Natural killer cell (primary cell): ENCODE measurements around the gene DSCAML1. TPM values are rescaled to one million over a fixed set of nuclear protein-coding genes. Genes with fewer than 3 reads are reported as not detected.

Experiments used
- ATAC-seq, 3 donors: fragments of 150-1000 bp in 2 of 3; fragments of 200-7000 bp in 1 of 3; cut with Tn5 transposase; 1 replicate in 1 of 3; 2 replicates in 2 of 3; pipeline ENCODE4 v1.10.0; 2021; ENCODE audit warnings: mild to moderate bottlenecking in 2 of 3, moderate library complexity in 2 of 3
- DNase-seq, 2 donors: peaks; one replicate each; pipeline versions ENCODE4 v3.0.0 to v3.0.0-alpha.2; 2013 to 2021; ENCODE audit warnings: mixed read lengths in 1 of 2
- H3K27ac ChIP-seq: one replicate; pipeline ENCODE4 v1.5.1; 2013; ENCODE audit warnings: mild to moderate bottlenecking, low read length
- H3K27me3 ChIP-seq: one replicate; pipeline ENCODE4 v1.6.1; 2013; ENCODE audit warnings: low read length; ENCODE audit not compliant: control insufficient read depth, insufficient read depth
- H3K36me3 ChIP-seq: one replicate; pipeline ENCODE4 v1.6.1; 2013; ENCODE audit warnings: low read length; ENCODE audit not compliant: control insufficient read depth, insufficient read depth
- H3K4me1 ChIP-seq: one replicate; pipeline ENCODE4 v1.6.1; 2013; ENCODE audit warnings: low read length; ENCODE audit not compliant: control insufficient read depth, insufficient read depth
- H3K4me3 ChIP-seq: one replicate; pipeline ENCODE4 v1.5.1; 2013; ENCODE audit warnings: low read length
- H3K9me3 ChIP-seq: one replicate; pipeline ENCODE4 v1.6.1; 2013; ENCODE audit warnings: low read length; ENCODE audit not compliant: control insufficient read depth, insufficient read depth
- H3K27ac Mint-ChIP-seq, 2 donors: one replicate each; pipeline ENCODE4 v1.8.0; 2022; ENCODE audit warnings: mild to moderate bottlenecking in 2 of 2, mixed read lengths in 2 of 2, moderate library complexity in 1 of 2
- H3K27me3 Mint-ChIP-seq, 2 donors: one replicate each; pipeline ENCODE4 v1.8.0; 2022; ENCODE audit warnings: low read depth in 2 of 2, mixed read lengths in 2 of 2
- H3K36me3 Mint-ChIP-seq: one replicate; pipeline ENCODE4 v1.8.0; 2022; ENCODE audit warnings: mixed read lengths
- H3K4me1 Mint-ChIP-seq, 2 donors: one replicate each; pipeline ENCODE4 v1.8.0; 2022; ENCODE audit warnings: mixed read lengths in 2 of 2
- H3K4me3 Mint-ChIP-seq: one replicate; pipeline ENCODE4 v1.8.0; 2022; ENCODE audit warnings: mild to moderate bottlenecking, moderate library complexity, mixed read lengths
- H3K9me3 Mint-ChIP-seq, 2 donors: one replicate each; pipeline ENCODE4 v1.8.0; 2022; ENCODE audit warnings: mixed read lengths in 2 of 2
- CTCF ChIP-seq: fragments of 200-600 bp; IDR thresholded peaks from one replicate; pipeline ENCODE4 v1.8.0; 2022; ENCODE audit warnings: antibody characterized with exemption
- WGBS: methylation state at CpG from one replicate; pipeline ENCODE4 v1.1.7; 2013; ENCODE audit warnings: missing lambda C conversion rate; ENCODE audit not compliant: insufficient coverage; 5-methylcytosine and 5-hydroxymethylcytosine counted together
- intact Hi-C: fragments of 100-400 bp; cut with micrococcal nuclease; formaldehyde crosslinking; loops from one replicate; pipeline ENCODE4 v1.14.2; 2022
- total RNA-seq, 4 donors: library from RNA; stranded (reverse); fragments of 120-200 nt in 1 of 4; gene quantifications; one replicate each; pipeline versions ENCODE4 v1.2.3 to v1.2.4, GENCODE V29; 2013 to 2022

Gene DSCAML1
- total RNA-seq, 3 donors from 2014 or later (not counting 1 experiment from before 2014, with no cell fraction given) = 0.66 TPM; not detected in 2

- DNase-seq (no peak), ATAC-seq (no peak)
- Histone ChIP-seq H3K27me3 (no peaks in the 10 kb centered on the region), H3K27ac (no peak overlapping the region), H3K36me3 (no peaks in the 10 kb centered on the region), H3K4me1 (no peaks in the 10 kb centered on the region), H3K9me3 (no peaks in the 10 kb centered on the region), H3K4me3 (no peak overlapping the region)
- intact Hi-C loops = no loop called here
- no peak overlapping the region for H3K4me3 Mint-ChIP-seq
- H3K27me3 Mint-ChIP-seq = no peaks in the 10 kb centered on the region
- H3K4me1 Mint-ChIP-seq = no peaks in the 10 kb centered on the region
- no peaks in the 10 kb centered on the region for H3K9me3 Mint-ChIP-seq
- WGBS = 92% methylated on average over 21 of the region's 21 CpGs
- H3K27ac Mint-ChIP-seq = no peak overlapping the region
- no peak for TF ChIP-seq CTCF
- no peaks in the 10 kb centered on the region for H3K36me3 Mint-ChIP-seq
Measured at GRCh38 chr11:117515892-117516787, 280.9 kb downstream of the DSCAML1 start.

GRCh38 chr11:117514256-117514655 lies 282.8 kb downstream of the DSCAML1 start:
- Histone ChIP-seq H3K27me3 (no peaks in the 10 kb centered on the region), H3K9me3 (no peaks in the 10 kb centered on the region), H3K4me3 (no peak overlapping the region), H3K27ac (no peak overlapping the region), H3K4me1 (no peaks in the 10 kb centered on the region), H3K36me3 (no peaks in the 10 kb centered on the region)
- no peaks in the 10 kb centered on the region for H3K36me3 Mint-ChIP-seq
- no peak for TF ChIP-seq CTCF
- H3K4me3 Mint-ChIP-seq = no peak overlapping the region
- DNase-seq (no peak), ATAC-seq (no peak)
- H3K9me3 Mint-ChIP-seq = no peaks in the 10 kb centered on the region
- peaks cover 0 to 7% of the 10 kb centered on the region in 2 donors for H3K27me3 Mint-ChIP-seq
- intact Hi-C loops = no loop called here
- no peak overlapping the region for H3K27ac Mint-ChIP-seq
- WGBS = 84% methylated on average over 4 of the region's 4 CpGs
- no peaks in the 10 kb centered on the region for H3K4me1 Mint-ChIP-seq

- no peak overlapping the region for H3K4me3 Mint-ChIP-seq
- no peak for TF ChIP-seq CTCF
- Histone ChIP-seq H3K9me3 (no peaks in the 10 kb centered on the region), H3K4me1 (no peaks in the 10 kb centered on the region), H3K4me3 (no peak overlapping the region), H3K36me3 (no peaks in the 10 kb centered on the region), H3K27me3 (no peaks in the 10 kb centered on the region), H3K27ac (no peak overlapping the region)
- no peaks in the 10 kb centered on the region for H3K36me3 Mint-ChIP-seq
- H3K27ac Mint-ChIP-seq = no peak overlapping the region
- no peaks in the 10 kb centered on the region for H3K9me3 Mint-ChIP-seq
- H3K27me3 Mint-ChIP-seq = peaks cover 0 to 7% of the 10 kb centered on the region in 2 donors
- H3K4me1 Mint-ChIP-seq = no peaks in the 10 kb centered on the region
- ATAC-seq (no peak), DNase-seq (no peak)
- WGBS = 71% methylated on average over 5 of the region's 5 CpGs
- intact Hi-C loops = no loop called here
Measured at GRCh38 chr11:117513666-117514065, 283.4 kb downstream of the DSCAML1 start.
